GM12878 (cell line): Measurements from ENCODE around the gene RASGRP3. TPM values are rescaled to one million over a fixed set of nuclear protein-coding genes. Genes with fewer than 3 reads are reported as not detected.
A peak's percentile ranks its signal among the peaks of the same experiment; 100 is the strongest.

ENCODE experiments used
- ATAC-seq: fragments of 200-7000 bp; cut with Tn5 transposase; 3 replicates; pipeline ENCODE4 v1.9.1; 2020; ENCODE audit warnings: mild to moderate bottlenecking, moderate library complexity
- Bru-seq: library from RNA; stranded (reverse); fragments of 400-500 nt; gene quantifications from one replicate; lab custom pipeline; 2021; lab: Mats Ljungman, UMichigan
- BruChase-seq, 2 experiments: library from RNA; stranded (reverse); fragments of 400-500 nt; gene quantifications; one replicate each; lab custom pipeline; 2021; lab: Mats Ljungman, UMichigan
- BruUV-seq: library from RNA; stranded (reverse); fragments of 400-500 nt; replicated peaks from 2 replicates; lab custom pipeline; 2021; lab: Mats Ljungman, UMichigan
- CTCF ChIA-PET: fragments of 300-600 bp; sonication (Branson Sonifier 250); formaldehyde crosslinking; extraction: SDS; loops from one replicate; lab custom pipeline; 2021; ENCODE audit warnings: inconsistent platforms; lab: Yijun Ruan, JAX
- POLR2A ChIA-PET: fragments of 350-600 bp; formaldehyde crosslinking; extraction: SDS; loops from one replicate; lab custom pipeline; 2021; ENCODE audit warnings: inconsistent platforms; lab: Charles Lee
- RAD21 ChIA-PET: fragments of 300-600 bp; sonication (Branson Sonifier 250); formaldehyde crosslinking; loops from one replicate; lab custom pipeline; 2023; ENCODE audit warnings: antibody characterized with exemption; ENCODE audit not compliant: unreplicated experiment; lab: Charles Lee
- SMC1A ChIA-PET: fragments of 300-600 bp; sonication (Branson Sonifier 250); formaldehyde crosslinking; loops from one replicate; lab custom pipeline; 2023; ENCODE audit not compliant: unreplicated experiment, uncharacterized antibody; lab: Charles Lee
- DNase-seq: peaks from one replicate; pipeline ENCODE4 v3.0.0-alpha.2; 2011; ENCODE audit warnings: low read depth, low spot score
- FAIRE-seq: peaks from 3 replicates; lab custom pipeline; 2011; peaks lifted over from hg19 to GRCh38; lab: Jason Lieb, UNC
- H2AFZ ChIP-seq: 2 replicates; pipeline ENCODE4 v1.6.0; 2011; ENCODE audit warnings: low read depth, low read length, control low read depth; ENCODE audit not compliant: control insufficient read depth
- H3K27ac ChIP-seq: 2 replicates; pipeline ENCODE4 v1.5.1; 2011; ENCODE audit warnings: control low read depth; ENCODE audit not compliant: control insufficient read depth, insufficient read depth
- H3K27me3 ChIP-seq, 2 experiments: replicated peaks in 1 of 2; 2 replicates each; pipeline versions ENCODE4 v1.6.0 to v1.6.1; 2011; ENCODE audit warnings: low read length in 1 of 2; ENCODE audit not compliant: control insufficient read depth in 2 of 2, insufficient read depth in 2 of 2
- H3K36me3 ChIP-seq, 2 experiments: 2 replicates each; pipeline ENCODE4 v1.5.1; 2011; ENCODE audit warnings: low read length in 1 of 2; ENCODE audit not compliant: control insufficient read depth in 2 of 2, insufficient read depth in 2 of 2
- H3K4me1 ChIP-seq: 2 replicates; pipeline ENCODE4 v1.6.1; 2011; ENCODE audit warnings: mild to moderate bottlenecking, low read length, moderate library complexity, mixed read lengths; ENCODE audit not compliant: control insufficient read depth, insufficient read depth
- H3K4me2 ChIP-seq: 2 replicates; pipeline ENCODE4 v1.6.0; 2011; ENCODE audit warnings: control low read depth; ENCODE audit not compliant: control insufficient read depth, insufficient read depth
- H3K4me3 ChIP-seq: fragments of 200-600 bp; sonication (generic); 2 replicates; pipeline ENCODE4 v1.5.1; 2016
- H3K79me2 ChIP-seq: 2 replicates; pipeline ENCODE4 v1.6.0; 2011; ENCODE audit warnings: low read length; ENCODE audit not compliant: control insufficient read depth, insufficient read depth
- H3K9ac ChIP-seq: 2 replicates; pipeline ENCODE4 v1.8.0; 2011; ENCODE audit warnings: low read length, control low read depth, mixed read lengths; ENCODE audit not compliant: control insufficient read depth, insufficient read depth
- H3K9me3 ChIP-seq: replicated peaks from 3 replicates; pipeline ENCODE4 v1.5.1; 2011; ENCODE audit warnings: mild to moderate bottlenecking, low read length; ENCODE audit not compliant: control insufficient read depth, insufficient read depth
- H4K20me1 ChIP-seq: 2 replicates; pipeline ENCODE4 v1.6.0; 2011; ENCODE audit not compliant: control insufficient read depth, insufficient read depth
- BCL11A ChIP-seq: IDR thresholded peaks from 2 replicates; pipeline ENCODE4 v1.6.1; 2011; ENCODE audit warnings: low read depth, low read length
- BHLHE40 ChIP-seq, 2 experiments: fragments of 450-650 bp in 1 of 2; IDR thresholded peaks; 2 replicates each; pipeline ENCODE4 v1.6.1; 2011 to 2017; ENCODE audit warnings: low read depth in 2 of 2, borderline replicate concordance in 1 of 2, improper control_type of control experiment in 1 of 2, low read length in 1 of 2, mild to moderate bottlenecking in 1 of 2
- E4F1 ChIP-seq: fragments of 450-650 bp; IDR thresholded peaks from 2 replicates; pipeline ENCODE4 v1.6.1; 2018; ENCODE audit warnings: borderline replicate concordance, mild to moderate bottlenecking; ENCODE audit not compliant: partially characterized antibody
- FOXK2 ChIP-seq: fragments of 450-650 bp; IDR thresholded peaks from 2 replicates; pipeline ENCODE4 v1.6.1; 2017; ENCODE audit warnings: mild to moderate bottlenecking, moderate library complexity
- MTA3 ChIP-seq: IDR thresholded peaks from 2 replicates; pipeline ENCODE4 v1.6.1; 2012; ENCODE audit warnings: low read length, inconsistent platforms, borderline replicate concordance
- MXI1 ChIP-seq: fragments of 150-350 bp; IDR thresholded peaks from 2 replicates; pipeline ENCODE4 v1.6.1; 2011; ENCODE audit warnings: low read depth, mild to moderate bottlenecking, inconsistent platforms, low read length, improper control_type of control experiment
- TARDBP ChIP-seq: IDR thresholded peaks from 2 replicates; pipeline ENCODE4 v1.6.1; 2016; ENCODE audit warnings: borderline replicate concordance
- USF1 ChIP-seq: IDR thresholded peaks from 2 replicates; pipeline ENCODE4 v1.6.1; 2011; ENCODE audit warnings: borderline replicate concordance, low read depth, mild to moderate bottlenecking, moderate library complexity, mixed read lengths, low read length; ENCODE audit not compliant: insufficient read depth; ENCODE audit errors: extremely low read length
- WGBS: methylation state at CpG from one replicate; pipeline ENCODE4 v1.1.6; 2016; ENCODE audit warnings: low lambda C conversion rate; ENCODE audit not compliant: insufficient replicate concordance, insufficient coverage; ENCODE audit errors: missing lambda C conversion rate; 5-methylcytosine and 5-hydroxymethylcytosine counted together
- in situ Hi-C: fragments of 300-500 bp; cut with MboI; formaldehyde crosslinking; loops from 9 replicates; pipeline ENCODE4 v1.14.3; 2018; ENCODE audit warnings: mixed read lengths
- intact Hi-C: fragments of 100-400 bp; cut with micrococcal nuclease; formaldehyde crosslinking; loops from one replicate; pipeline ENCODE4 v1.14.2; 2022; ENCODE audit not compliant: unreplicated experiment
- long read RNA-seq, 2 experiments: library from polyadenylated mRNA; unstranded; transcript quantifications; one replicate each; pipeline ENCODE4 v2.0.0, GENCODE V29; 2019 to 2020
- polyA minus RNA-seq, 3 experiments: library from RNA; depleted of rRNA, polyadenylated mRNA; stranded (reverse); fragments of >200 nt; gene quantifications; 2 replicates each; pipeline ENCODE4 v1.2.3, GENCODE V29; 2011
- polyA plus RNA-seq, 11 experiments: library from polyadenylated mRNA; depleted of rRNA in 4 of 11; unstranded in 6 of 11; stranded (reverse) in 5 of 11; fragments of >200 nt; fragmentation: Nextera tagmentation in 4 of 11; fragmentation: Illumina TruSeq in 1 of 11; extraction: Ambion mirVana in 4 of 11; extraction: Trizol in 1 of 11; gene quantifications; 1 replicate in 1 of 11; 2 replicates in 10 of 11; pipeline versions ENCODE4 v1.2.1 to v1.2.3, GENCODE V29; 2011 to 2016; ENCODE audit warnings: inconsistent platforms in 2 of 11, missing spikeins in 2 of 11, low read depth in 1 of 11
- total RNA-seq, 4 experiments: library from RNA; depleted of rRNA in 3 of 4; stranded (reverse); fragments of >200 nt in 3 of 4; fragmentation: Illumina TruSeq in 1 of 4; extraction: Trizol in 1 of 4; gene quantifications; 2 replicates each; pipeline versions ENCODE4 v1.2.1 to v1.2.3, GENCODE V29; 2013 to 2021
- TF ChIP-seq, protein P1 (sequence below): fragments of 150-350 bp; IDR thresholded peaks from 2 replicates; pipeline ENCODE4 v1.6.1; 2014; ENCODE audit warnings: mild to moderate bottlenecking, low read depth, low read length

Gene RASGRP3, protein sequence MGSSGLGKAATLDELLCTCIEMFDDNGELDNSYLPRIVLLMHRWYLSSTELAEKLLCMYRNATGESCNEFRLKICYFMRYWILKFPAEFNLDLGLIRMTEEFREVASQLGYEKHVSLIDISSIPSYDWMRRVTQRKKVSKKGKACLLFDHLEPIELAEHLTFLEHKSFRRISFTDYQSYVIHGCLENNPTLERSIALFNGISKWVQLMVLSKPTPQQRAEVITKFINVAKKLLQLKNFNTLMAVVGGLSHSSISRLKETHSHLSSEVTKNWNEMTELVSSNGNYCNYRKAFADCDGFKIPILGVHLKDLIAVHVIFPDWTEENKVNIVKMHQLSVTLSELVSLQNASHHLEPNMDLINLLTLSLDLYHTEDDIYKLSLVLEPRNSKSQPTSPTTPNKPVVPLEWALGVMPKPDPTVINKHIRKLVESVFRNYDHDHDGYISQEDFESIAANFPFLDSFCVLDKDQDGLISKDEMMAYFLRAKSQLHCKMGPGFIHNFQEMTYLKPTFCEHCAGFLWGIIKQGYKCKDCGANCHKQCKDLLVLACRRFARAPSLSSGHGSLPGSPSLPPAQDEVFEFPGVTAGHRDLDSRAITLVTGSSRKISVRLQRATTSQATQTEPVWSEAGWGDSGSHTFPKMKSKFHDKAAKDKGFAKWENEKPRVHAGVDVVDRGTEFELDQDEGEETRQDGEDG
- 228 and 235 TPM in 2 replicates for total RNA-seq (2013; cell fraction: nucleolus; rRNA removed)
- total RNA-seq (2014; rRNA removed), result 106 and 107 TPM in 2 replicates
- total RNA-seq (2014; rRNA removed; fragmentation: Illumina TruSeq; extraction: Trizol), result 88.8 and 91.2 TPM in 2 replicates
- 61.7 and 64.5 TPM in 2 replicates for total RNA-seq (2021)
- polyA plus RNA-seq (2011; ENCODE audit: low read depth), result 104 TPM
- polyA plus RNA-seq (2011; rRNA removed), result 42.2 and 46.6 TPM in 2 replicates
- polyA plus RNA-seq (2011; cell fraction: cytosol; rRNA removed), result 30.6 and 42.1 TPM in 2 replicates
- 41.1 and 62.6 TPM in 2 replicates for polyA plus RNA-seq (2011; cell fraction: nucleus; rRNA removed)
- 105 and 110 TPM in 2 replicates for polyA plus RNA-seq (2012)
- polyA plus RNA-seq (2014; fragmentation: Illumina TruSeq; extraction: Trizol), result 72.9 and 79.7 TPM in 2 replicates
- polyA plus RNA-seq (2014; fragmentation: Nextera tagmentation; extraction: Ambion mirVana), result 10 to 100 TPM; 31.6 to 40.2 TPM
- polyA plus RNA-seq (2014; rRNA removed), result 74.4 and 77.6 TPM in 2 replicates
- polyA plus RNA-seq (2016; fragmentation: Nextera tagmentation; extraction: Ambion mirVana), result 10 to 100 TPM; 64.4 to 65.1 TPM
- 51.7 and 81.6 TPM in 2 replicates for polyA minus RNA-seq (2011; rRNA and poly(A)+ RNA removed)
- polyA minus RNA-seq (2011; cell fraction: cytosol; rRNA and poly(A)+ RNA removed), result 16.2 and 16.8 TPM in 2 replicates
- polyA minus RNA-seq (2011; cell fraction: nucleus; rRNA and poly(A)+ RNA removed), result 30.9 and 34.6 TPM in 2 replicates
- Bru-seq, nascent RNA, result percentile 90 among the genes with signal in this experiment
- percentile 77 among the genes with signal in this experiment for BruChase-seq, experiment 1, labeled RNA remaining after a 6-hour chase
- BruChase-seq, experiment 2, labeled RNA remaining after a 2-hour chase, result percentile 76 among the genes with signal in this experiment
- long read RNA-seq, experiment 1, full-length matches to known transcripts, result 5 of 15 reads
- long read RNA-seq, experiment 1, partial matches to known transcripts, result 7 of 15 reads
- long read RNA-seq, experiment 1, other reads (novel, unspliced or antisense), result 3 of 15 reads
- long read RNA-seq, experiment 2, full-length matches to known transcripts, result 68 of 134 reads
- long read RNA-seq, experiment 2, partial matches to known transcripts, result 32 of 134 reads
- long read RNA-seq, experiment 2, other reads (novel, unspliced or antisense), result 34 of 134 reads

DNA sequence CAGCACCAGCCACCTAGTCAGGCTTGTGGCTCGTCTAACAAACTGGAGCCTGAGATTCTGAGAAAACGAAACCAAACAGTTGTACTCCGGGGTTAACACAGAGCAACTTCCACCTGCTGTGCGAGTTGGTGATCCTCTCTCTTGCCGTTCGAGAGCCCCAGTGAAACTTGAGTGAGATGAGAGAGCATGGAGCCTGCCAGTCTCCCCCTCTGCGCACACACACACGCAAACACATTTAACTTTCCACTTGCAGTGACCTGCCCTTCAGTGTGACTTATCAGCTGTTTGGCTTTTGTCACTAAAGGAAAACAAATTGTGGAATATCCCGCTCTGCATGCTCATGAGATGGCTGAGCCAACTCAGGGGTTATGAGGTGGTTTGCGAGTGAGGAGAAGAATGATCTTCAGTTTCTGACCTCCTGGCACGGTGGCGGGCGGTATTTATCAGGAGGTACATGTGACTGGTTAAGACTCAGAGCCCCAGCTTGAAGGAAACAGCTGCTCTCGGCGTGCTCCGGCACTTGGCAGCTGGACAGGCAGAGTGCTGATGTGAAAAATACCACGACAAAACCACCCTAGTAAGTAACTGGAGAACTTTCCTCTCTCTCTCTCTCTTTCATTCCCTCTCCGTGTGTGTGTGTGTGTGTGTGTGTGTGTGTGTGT, at the start of gene RASGRP3:
TSS of gene RASGRP3 (plus strand) at position 519 of the 662 bp plus-strand sequence. CDS start 38,488 bp downstream, outside the sequence.
- ChIA-PET CTCF (interaction anchor here (0.7 to 3.0 kb wide), 33 partner anchors 9 to 229 kb away, joined by 3 to 84 read pairs (median 6); partner anchors contain the start of gene FAM98A), RAD21 (interaction anchor here (0.6 to 9.7 kb wide), 22 partner anchors 13 to 229 kb away, joined by 3 to 222 read pairs (median 4); partner anchors contain the start of gene FAM98A), SMC1A (interaction anchor here (0.7 to 9.6 kb wide), 19 partner anchors 8 to 1203 kb away, joined by 3 to 258 read pairs (median 5); partner anchors contain the start of gene FAM98A), POLR2A (interaction anchor here (0.6 to 3.9 kb wide), 11 partner anchors 12 to 1406 kb away, joined by 3 to 36 read pairs (median 7); partner anchors contain the start of gene FAM98A)
- FAIRE-seq (peak; percentile 65), ATAC-seq (peak; percentile 70), DNase-seq (no peak)
- Histone ChIP-seq H3K36me3 (no peaks in the 10 kb centered on the region; a peak in 1 of 4 replicates), H2AFZ (peak within 1 kb of the TSS; percentile 93), H3K4me3 (peak within 1 kb of the TSS; percentile 91), H3K9me3 (no peaks in the 10 kb centered on the region), H3K9ac (peak within 1 kb of the TSS; percentile 92), H3K4me2 (peak within 1 kb of the TSS; percentile 91), H4K20me1 (no peaks in the 10 kb centered on the region), H3K27ac (peak within 1 kb of the TSS; percentile 97), H3K27me3 (no peaks in the 10 kb centered on the region), H3K79me2 (peaks cover 49% of the 10 kb centered on the region), H3K4me1 (peaks cover 3% of the 10 kb centered on the region; the same call in 1 of the 2 replicates)
- BruUV-seq, result no TSS peak
- intact Hi-C loops, result loop anchor here (2.0 to 5.0 kb wide), 3 partner anchors 36 to 121 kb away; partner anchors contain the start of gene FAM98A
- in situ Hi-C loops, result loop anchor here (25.0 kb wide), 1 partner anchor 1211 kb away; no protein-coding TSS in a partner anchor
- under 1% methylated on average over 18 of the region's 18 CpGs for WGBS
- TF ChIP-seq BHLHE40 (IDR thresholded peaks at IDR 0.05; ENCODE audit: borderline replicate concordance in 1 of 2, low read depth in 2 of 2, low read length in 1 of 2) (peak; percentile 79 to 82), BCL11A (no peak), USF1 (no peak), E4F1 (no peak), MTA3 (peak; percentile 71; the same call in 1 of the 2 replicates), FOXK2 (no peak), MXI1 (peak; percentile 95), TARDBP (no peak)
- TF ChIP-seq, protein P1, sequence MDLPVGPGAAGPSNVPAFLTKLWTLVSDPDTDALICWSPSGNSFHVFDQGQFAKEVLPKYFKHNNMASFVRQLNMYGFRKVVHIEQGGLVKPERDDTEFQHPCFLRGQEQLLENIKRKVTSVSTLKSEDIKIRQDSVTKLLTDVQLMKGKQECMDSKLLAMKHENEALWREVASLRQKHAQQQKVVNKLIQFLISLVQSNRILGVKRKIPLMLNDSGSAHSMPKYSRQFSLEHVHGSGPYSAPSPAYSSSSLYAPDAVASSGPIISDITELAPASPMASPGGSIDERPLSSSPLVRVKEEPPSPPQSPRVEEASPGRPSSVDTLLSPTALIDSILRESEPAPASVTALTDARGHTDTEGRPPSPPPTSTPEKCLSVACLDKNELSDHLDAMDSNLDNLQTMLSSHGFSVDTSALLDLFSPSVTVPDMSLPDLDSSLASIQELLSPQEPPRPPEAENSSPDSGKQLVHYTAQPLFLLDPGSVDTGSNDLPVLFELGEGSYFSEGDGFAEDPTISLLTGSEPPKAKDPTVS, result no peak
